ENCODE data around the gene CBFA2T2.
"Not testable (repeated sequence)": the region's sequence is repeated elsewhere in the genome, so short reads cannot be mapped to it uniquely, and the experiment has no call there.

The CBFA2T2 gene

DNA sequence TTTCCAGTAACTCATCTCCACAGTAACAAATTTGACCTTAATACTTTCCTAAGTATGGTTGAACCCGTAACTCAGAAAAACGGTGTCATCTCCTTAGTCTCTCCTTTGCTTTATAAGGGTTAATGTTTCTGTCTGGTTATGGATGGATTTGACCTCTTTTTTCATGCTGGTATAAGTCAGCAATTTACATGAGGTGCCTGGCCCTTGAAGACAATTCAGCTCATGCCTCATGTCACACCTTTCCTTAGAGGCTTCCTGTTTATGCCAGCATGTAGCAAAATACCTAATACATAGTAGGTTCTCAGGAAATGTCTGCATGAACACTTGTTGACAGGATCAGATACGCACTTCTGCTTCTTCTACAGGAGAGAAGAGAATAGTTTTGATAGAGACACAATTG is 134.5 kb downstream of the CBFA2T2 start:
- no peak for DNase-seq (ENCODE audit: low spot score)

DNA sequence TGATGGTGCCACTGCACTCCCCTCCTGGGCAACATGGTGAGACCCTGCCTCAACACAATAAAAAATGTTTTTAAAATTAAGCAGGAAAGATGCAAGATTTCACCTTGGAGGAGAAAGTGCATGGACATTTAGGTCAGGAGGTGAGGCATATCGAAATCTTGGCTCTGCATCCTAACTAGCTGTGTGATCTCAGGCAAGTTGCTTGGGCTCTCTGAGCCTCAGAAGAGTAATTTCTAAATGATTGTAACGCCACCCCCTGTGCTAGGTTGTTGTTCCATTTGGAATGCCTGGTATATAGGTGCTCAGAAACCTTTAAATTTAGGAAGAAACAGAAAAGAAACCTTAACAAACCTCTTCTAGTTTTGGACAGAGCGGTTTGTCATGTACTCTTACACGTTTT is 136.3 kb downstream of the CBFA2T2 start:
- DNase-seq (ENCODE audit: low spot score), result no peak

DNA sequence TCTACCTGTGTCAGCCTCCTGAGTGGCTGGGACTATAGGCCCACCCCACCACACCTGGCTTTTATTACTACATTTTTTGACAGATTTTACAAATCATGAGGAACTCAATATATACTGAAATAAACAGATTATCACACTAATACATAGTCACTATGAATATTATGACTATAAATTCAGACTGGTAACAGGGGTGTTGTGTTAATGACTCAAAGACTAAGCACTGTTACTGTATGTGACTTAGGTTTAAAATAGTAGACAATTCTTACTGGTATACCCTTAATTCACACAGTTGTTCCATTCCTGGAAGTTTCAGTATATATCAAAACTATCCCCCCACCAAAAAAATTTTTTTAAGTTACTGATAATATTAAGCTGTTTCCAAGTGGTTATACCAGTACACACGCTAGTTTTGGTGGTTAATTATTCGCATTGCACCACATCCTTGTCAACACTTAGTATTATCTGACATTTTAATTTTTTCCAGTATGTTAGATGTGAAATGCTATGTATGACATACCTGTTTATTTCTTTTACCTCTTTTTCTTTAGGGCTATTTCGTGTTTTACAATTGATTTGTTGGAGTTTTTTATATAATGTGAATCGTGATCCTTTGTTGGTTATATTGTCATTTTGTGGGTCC is 137.8 kb downstream of the CBFA2T2 start:
- no peak for DNase-seq (ENCODE audit: low spot score)

GRCh38 chr20:33629533-33629932 is 139.6 kb downstream of the CBFA2T2 start:
- no peak for DNase-seq (ENCODE audit: low spot score)

- DNase-seq (ENCODE audit: low spot score), result no peak
Measured at GRCh38 chr20:33629979-33630378, 140.1 kb downstream of the CBFA2T2 start.

GRCh38 chr20:33630507-33630906 is 140.6 kb downstream of the CBFA2T2 start:
- no peak for DNase-seq (ENCODE audit: low spot score)

DNA sequence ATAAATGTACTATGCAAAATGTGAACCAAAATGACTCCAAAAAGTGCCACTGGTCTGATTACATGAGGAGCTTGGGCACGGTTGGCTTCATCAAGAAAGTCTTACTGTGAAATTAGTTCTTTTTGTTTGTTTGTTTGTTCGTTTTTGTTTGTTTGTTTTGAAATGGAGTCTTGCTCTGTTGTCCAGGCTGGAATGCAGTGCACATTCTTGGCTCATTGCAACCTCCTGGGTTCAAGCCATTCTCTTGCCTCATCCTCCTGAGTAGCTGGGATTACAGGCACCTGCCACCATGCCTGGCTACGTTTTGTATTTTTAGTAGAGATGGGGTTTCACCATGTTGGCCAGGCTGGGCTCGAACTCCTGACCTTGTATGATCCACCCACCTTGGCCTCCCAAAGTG is 142.0 kb downstream of the CBFA2T2 start:
- DNase-seq (ENCODE audit: low spot score), result not testable (repeated sequence)

DNA sequence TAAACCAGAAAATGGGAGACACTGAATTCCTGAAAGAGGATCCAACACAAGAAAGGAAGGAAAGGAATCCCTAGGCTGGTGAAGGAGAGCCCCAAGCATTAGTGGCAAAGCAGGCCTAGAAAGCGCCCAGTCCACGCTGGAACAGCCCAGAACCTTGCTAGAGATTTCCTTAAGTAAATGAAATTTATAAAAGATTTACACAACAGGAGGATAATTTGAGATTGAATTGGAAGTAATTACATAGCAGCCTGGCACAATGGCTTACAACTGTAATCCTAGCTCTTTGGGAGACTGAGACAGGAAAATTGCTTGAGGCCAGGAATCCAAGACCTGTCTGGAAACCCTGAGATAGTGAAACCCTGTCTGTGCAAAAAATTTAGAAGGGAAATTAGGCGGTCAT is 145.4 kb downstream of the CBFA2T2 start:
- no peak for DNase-seq (ENCODE audit: low spot score)

DNA sequence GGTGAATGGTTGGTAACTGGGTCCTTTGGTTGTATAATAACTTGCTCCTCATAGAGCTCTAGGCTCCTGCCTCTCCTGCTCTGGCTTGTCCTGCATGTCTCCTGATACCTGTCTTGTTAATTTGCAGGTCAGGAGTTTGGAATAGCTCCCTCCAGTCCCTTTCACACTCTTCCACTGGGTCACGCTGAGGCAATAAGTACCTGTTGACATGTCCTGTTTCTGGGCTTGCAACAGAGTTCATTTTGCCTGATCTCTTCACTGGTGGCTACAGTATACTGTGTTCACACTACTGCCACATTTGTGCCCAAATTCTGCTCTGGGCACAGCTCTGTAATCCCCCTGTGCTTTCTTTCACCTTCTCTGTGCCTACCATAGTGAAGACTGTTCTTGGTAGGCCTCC is 146.9 kb downstream of the CBFA2T2 start:
- DNase-seq (ENCODE audit: low spot score), result no peak

DNA sequence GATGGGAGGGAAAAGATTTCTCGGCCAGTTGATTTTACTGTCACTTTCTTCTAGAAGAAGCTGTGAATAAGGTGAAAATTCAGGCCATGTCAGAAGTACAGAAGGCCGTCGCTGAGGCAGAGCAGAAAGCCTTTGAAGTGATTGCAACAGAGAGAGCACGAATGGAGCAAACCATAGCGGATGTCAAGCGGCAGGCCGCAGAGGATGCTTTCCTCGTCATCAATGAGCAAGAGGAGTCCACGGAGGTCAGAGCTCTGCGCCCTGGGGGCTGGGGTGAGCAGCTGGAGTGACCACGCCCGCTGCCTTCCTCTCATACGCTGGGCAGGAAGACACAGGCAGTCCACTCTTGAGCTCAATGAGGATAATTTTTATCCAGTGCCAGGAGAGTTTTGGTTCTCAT is 150.4 kb downstream of the CBFA2T2 start:
- DNase-seq (ENCODE audit: low spot score), result no peak

GRCh38 chr20:33644313-33645071 is 154.6 kb downstream of the CBFA2T2 start:
- DNase-seq (ENCODE audit: low spot score), result no peak

DNA sequence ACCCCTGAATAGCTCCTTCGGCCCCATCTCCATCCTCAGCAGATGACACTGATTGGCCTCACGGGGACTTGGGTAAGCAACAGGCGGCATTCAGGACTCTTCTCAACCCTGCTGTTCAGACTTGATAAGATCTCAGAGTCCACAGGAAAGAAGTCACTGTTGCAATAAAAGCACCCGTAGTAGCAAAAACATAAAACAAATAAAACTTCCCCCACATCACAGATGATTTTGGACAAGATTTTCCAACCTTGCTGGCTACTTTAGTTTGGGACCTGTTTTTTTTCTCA is 155.1 kb downstream of the CBFA2T2 start:
- no peak for DNase-seq (ENCODE audit: low spot score)

- DNase-seq (ENCODE audit: low spot score), result no peak
Measured at GRCh38 chr20:33645396-33645795, 155.5 kb downstream of the CBFA2T2 start.

DNA sequence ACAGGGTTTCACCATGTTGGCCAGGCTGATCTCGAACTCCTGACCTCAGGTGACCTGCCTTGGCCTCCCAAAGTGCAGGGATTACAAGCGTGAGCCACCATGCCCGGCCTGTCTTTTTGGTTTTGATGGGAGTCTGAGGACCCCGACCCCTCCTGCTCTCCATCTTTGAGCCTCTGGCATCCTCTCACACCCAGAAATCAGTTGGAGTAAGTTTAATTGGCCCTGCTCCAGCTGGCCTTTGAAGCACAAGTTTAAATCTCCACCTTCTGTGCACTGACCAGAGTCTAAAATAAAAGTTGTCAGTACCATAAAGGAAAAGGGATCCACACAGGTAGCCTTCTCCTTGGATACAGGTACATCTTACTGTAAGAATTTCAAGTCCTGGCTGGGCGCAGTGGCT is 156.3 kb downstream of the CBFA2T2 start:
- DNase-seq (ENCODE audit: low spot score), result no peak

DNA sequence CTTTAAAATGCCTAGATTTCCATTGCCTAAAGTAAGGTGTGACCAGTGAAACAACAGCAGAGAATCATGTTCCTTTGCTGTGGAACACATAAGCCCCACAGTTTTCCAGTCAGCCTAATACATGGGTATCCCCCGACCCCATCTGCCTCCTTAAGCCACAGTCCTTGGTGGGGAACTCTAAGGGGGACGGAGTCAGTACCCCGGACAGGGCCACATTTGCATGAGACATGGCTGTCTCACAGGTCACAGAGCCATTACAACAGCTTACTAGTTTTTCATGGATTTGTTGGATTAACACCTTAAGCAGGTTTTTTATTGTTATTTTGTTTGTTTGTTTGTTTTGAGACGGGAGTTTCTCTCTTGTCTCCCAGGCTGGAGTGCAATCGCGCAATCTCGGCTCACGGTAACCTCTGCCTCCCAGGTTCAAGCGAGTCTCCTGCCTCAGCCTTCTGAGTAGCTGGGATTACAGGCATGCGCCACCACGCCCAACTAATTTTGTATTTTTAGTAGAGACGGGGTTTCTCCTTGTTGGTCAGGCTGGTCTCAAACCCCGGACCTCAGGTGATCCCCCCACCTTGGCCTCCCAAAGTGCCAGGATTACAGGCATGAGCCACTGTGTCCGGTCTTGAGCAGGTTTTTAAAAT is 157.2 kb downstream of the CBFA2T2 start:
- DNase-seq (ENCODE audit: low spot score), result not testable (repeated sequence)

- DNase-seq (ENCODE audit: low spot score), result no peak
Measured at GRCh38 chr20:33647603-33648395, 157.9 kb downstream of the CBFA2T2 start.

DNA sequence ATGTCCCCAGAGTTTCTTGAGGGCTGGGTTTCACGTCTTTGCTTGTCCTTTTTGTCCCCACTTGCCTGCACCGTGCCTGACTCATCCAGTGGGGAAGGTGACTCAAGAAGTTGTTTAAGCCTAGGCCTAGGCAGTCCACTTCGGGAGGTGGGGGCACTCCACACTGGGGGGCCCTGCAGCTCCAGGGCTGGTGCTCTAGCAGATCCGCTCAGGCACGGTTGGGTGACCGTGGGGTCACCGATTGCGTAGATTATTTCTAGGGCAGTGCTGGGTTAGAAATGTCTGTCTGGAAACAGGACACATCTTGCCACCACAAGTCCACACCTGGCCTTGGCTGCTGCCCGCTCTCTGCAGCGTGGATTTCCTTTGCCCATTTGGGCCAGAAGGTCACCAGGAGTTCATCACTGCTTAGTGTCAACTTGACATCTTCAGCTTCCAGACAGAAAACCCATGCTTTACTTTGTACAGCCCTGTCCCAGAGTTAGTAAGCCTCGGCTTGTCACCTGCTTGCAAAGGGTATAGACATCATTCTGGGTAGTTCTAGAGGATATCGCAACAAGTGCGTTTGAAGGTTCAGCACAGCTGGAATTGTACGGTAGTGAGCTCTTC is 158.6 kb downstream of the CBFA2T2 start:
- DNase-seq (ENCODE audit: low spot score), result no peak

- no peak for DNase-seq (ENCODE audit: low spot score)
Measured at GRCh38 chr20:33649201-33649681, 159.3 kb downstream of the CBFA2T2 start.

DNA sequence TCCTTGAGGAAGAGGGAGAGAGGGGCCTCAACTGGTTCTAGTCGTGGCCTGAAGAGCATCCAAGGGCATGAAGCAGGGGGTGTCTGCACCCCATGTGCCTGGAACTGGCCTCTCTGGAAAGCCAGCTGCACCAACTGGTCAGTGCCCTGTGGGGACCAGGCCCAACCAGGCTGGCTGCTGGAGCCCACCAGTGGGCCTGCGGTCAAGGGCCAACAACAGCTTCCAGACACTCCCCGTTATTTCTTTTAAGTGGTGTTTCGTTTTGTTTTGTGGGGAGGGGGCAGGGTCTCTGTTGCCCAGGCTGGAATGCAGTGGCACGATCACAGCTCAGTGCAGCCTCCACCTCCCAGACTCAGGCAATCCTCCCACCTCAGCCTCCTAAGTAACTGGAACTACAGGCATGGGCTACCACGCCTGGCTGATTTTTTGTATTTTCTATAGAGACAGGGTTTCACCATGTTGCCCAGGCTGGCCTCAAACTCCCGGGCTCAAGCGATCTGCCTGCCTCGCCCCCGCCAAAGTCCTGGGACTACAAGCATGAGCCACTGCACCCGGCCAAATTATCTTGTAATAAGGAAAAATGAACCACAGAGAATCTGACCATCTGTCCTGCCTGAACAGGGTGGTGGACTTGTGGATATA is 160.3 kb downstream of the CBFA2T2 start:
- no peak for DNase-seq (ENCODE audit: low spot score)

DNA sequence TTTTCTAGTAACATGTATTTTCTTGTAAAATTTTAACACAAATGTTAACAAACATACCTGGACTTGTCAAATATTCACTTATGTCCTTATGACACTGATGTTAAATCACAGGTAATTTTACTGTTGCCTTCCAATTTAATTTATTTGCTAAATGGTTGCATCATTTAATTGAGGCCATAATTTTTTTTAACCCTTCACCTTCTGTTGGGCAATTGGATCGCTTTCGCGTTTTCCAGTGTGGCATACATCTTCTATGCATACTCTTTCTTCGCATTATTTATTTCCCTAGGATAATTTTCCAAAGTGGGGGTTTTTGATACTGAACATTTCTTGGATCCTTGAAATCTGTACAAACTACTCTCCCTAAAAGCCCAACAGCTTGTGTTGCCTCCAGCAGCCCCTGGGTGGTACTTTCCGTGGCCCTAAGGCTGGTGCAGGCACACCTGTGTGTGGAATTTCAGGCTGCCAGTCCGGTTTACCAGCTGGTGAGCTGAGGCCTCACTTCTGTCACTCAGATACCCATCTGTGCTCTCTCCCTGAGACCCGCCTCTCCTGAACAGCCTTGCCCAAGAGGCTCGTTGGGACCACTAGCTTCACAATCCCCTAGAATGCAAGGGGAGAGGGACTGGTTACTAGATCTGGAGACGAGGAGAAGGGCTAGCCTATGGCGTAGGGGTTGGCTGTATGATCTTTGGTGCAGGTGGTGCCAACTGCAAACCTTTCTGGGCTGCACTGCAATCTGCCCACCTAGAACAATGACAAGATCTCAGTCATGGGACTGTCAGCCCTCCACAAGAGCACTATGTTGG is 161.1 kb downstream of the CBFA2T2 start:
- no peak for DNase-seq (ENCODE audit: low spot score)

- no peak for DNase-seq (ENCODE audit: low spot score)
Measured at GRCh38 chr20:33651562-33652048, 161.7 kb downstream of the CBFA2T2 start.

Measured in HuH-7.5 (cell line).